Fibroblast of lung (primary cell): Measurements from ENCODE around the gene SLC51B. TPM values are rescaled to one million over a fixed set of nuclear protein-coding genes. Genes with fewer than 3 reads are reported as not detected.

Experiments used
- DNase-seq, 2 donors: peaks; one replicate each; pipeline versions ENCODE4 v3.0.0 to v3.0.0-alpha.2; 2010; ENCODE audit warnings: low read depth in 2 of 2
- H2AFZ ChIP-seq: 2 replicates; pipeline ENCODE4 v1.5.1; 2012; ENCODE audit warnings: low read length, control low read depth, inconsistent platforms
- H3K27ac ChIP-seq: 2 replicates; pipeline ENCODE4 v1.5.1; 2011; ENCODE audit warnings: low read length, control low read depth; ENCODE audit not compliant: insufficient read depth
- H3K27me3 ChIP-seq: 2 replicates; pipeline ENCODE4 v1.5.1; 2011; ENCODE audit warnings: mild to moderate bottlenecking, low read length; ENCODE audit not compliant: control insufficient read depth, insufficient read depth
- H3K36me3 ChIP-seq: 2 replicates; pipeline ENCODE4 v1.5.1; 2011; ENCODE audit warnings: low read length; ENCODE audit not compliant: control insufficient read depth, insufficient read depth
- H3K4me1 ChIP-seq: 2 replicates; pipeline ENCODE4 v1.5.1; 2011; ENCODE audit warnings: low read length; ENCODE audit not compliant: control insufficient read depth, insufficient read depth; ENCODE audit errors: extremely low read depth
- H3K4me2 ChIP-seq: 2 replicates; pipeline ENCODE4 v1.5.1; 2011; ENCODE audit warnings: low read length, control low read depth; ENCODE audit not compliant: insufficient read depth; ENCODE audit errors: extremely low read depth
- H3K4me3 ChIP-seq, 4 experiments: fragments of 200-600 bp in 1 of 4; sonication (generic) in 1 of 4; replicated peaks in 1 of 4; 2 replicates each; pipeline ENCODE4 v1.5.1; 2011 to 2016; ENCODE audit warnings: low read length in 4 of 4, low read depth in 3 of 4, mild to moderate bottlenecking in 3 of 4, control low read depth in 2 of 4, inconsistent platforms in 1 of 4, mixed read lengths in 1 of 4; ENCODE audit not compliant: insufficient read depth in 1 of 4; ENCODE audit errors: control extremely low read depth in 1 of 4
- H3K79me2 ChIP-seq: 2 replicates; pipeline ENCODE4 v1.5.1; 2012; ENCODE audit warnings: mild to moderate bottlenecking, low read length, inconsistent platforms; ENCODE audit not compliant: control insufficient read depth, insufficient read depth
- H3K9ac ChIP-seq: 2 replicates; pipeline ENCODE4 v1.5.1; 2011; ENCODE audit warnings: mild to moderate bottlenecking, low read length, control low read depth; ENCODE audit not compliant: insufficient read depth
- H3K9me3 ChIP-seq: 2 replicates; pipeline ENCODE4 v1.5.1; 2012; ENCODE audit warnings: low read depth, low read length; ENCODE audit not compliant: control insufficient read depth, insufficient read depth
- H4K20me1 ChIP-seq: 2 replicates; pipeline ENCODE4 v1.5.1; 2011; ENCODE audit warnings: low read length; ENCODE audit not compliant: control insufficient read depth, insufficient read depth; ENCODE audit errors: extremely low read depth
- EZH2 ChIP-seq: IDR thresholded peaks from 2 replicates; pipeline ENCODE4 v1.5.1; 2012; ENCODE audit warnings: low read length, control low read depth, mild to moderate bottlenecking; ENCODE audit errors: missing control alignments
- polyA plus RNA-seq, 2 donors: library from polyadenylated mRNA; depleted of rRNA in 1 of 2; stranded (reverse) in 1 of 2; unstranded in 1 of 2; fragments of >200 nt; gene quantifications; 2 replicates each; pipeline ENCODE4 v1.2.1, GENCODE V29; 2011 to 2012; ENCODE audit warnings: missing spikeins in 1 of 2
- total RNA-seq: library from RNA; depleted of rRNA; stranded (reverse); fragments of >200 nt; gene quantifications from 2 replicates; pipeline ENCODE4 v1.2.1, GENCODE V29; 2014
- TF ChIP-seq, protein P1 (sequence below), 2 donors: IDR thresholded peaks in 1 of 2; conservative IDR thresholded peaks in 1 of 2; 1 replicate in 1 of 2; 2 replicates in 1 of 2; pipeline ENCODE4 v1.5.1; 2011 to 2012; ENCODE audit warnings: low read length in 2 of 2, control low read depth in 1 of 2, inconsistent platforms in 1 of 2, low read depth in 1 of 2, mild to moderate bottlenecking in 1 of 2

SLC51B gene
- total and polyA plus RNA-seq, 2 donors (not counting 1 experiment from before 2014, with no cell fraction given): 0.66 to 0.98 TPM

DNA sequence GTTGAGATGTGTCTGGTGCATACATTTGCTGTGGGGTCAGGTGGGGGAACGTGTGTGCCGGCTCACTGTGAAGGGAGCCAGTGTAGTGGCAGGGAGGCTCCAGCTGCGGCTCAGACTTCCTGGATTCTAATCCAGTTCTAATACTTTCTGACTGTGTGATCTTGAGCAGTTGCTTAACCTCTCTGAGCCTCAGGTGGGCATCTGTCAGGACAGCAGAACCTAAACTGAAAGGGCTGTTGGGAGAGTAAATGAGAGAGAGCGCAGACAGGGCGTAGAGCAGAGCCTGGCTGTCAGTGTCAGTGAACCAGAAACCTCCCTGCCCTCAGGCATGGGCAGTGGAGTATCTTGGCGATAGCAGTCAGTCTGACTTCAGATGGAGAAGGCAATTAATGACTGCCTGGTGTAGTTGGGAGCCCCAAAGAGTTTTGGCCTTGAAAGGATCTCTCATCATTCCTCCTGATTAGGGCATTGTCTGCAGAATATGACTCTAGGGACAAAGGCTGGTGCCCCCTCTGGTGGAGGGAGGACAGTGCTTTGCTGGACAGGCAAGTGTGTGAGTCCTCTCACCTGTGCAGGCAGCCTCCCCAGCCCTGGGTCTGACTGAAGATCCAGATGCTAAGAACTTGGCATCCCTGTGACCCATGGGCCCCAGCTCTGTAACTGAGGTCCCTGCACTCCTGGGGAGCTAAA lies 40.9 kb downstream of the SLC51B start:
- Histone ChIP-seq H3K9ac (no peak overlapping the region), H4K20me1 (no peaks in the 10 kb centered on the region), H3K36me3 (no peaks in the 10 kb centered on the region), H3K27me3 (no peaks in the 10 kb centered on the region), H3K27ac (no peak overlapping the region), H3K9me3 (no peaks in the 10 kb centered on the region), H3K4me1 (peaks cover 24% of the 10 kb centered on the region), H3K4me2 (no peak overlapping the region), H3K79me2 (no peaks in the 10 kb centered on the region), H2AFZ (no peak overlapping the region), H3K4me3 (no peak overlapping the region)
- DNase-seq: no peak
- TF ChIP-seq EZH2: no peak
- TF ChIP-seq, protein P1, sequence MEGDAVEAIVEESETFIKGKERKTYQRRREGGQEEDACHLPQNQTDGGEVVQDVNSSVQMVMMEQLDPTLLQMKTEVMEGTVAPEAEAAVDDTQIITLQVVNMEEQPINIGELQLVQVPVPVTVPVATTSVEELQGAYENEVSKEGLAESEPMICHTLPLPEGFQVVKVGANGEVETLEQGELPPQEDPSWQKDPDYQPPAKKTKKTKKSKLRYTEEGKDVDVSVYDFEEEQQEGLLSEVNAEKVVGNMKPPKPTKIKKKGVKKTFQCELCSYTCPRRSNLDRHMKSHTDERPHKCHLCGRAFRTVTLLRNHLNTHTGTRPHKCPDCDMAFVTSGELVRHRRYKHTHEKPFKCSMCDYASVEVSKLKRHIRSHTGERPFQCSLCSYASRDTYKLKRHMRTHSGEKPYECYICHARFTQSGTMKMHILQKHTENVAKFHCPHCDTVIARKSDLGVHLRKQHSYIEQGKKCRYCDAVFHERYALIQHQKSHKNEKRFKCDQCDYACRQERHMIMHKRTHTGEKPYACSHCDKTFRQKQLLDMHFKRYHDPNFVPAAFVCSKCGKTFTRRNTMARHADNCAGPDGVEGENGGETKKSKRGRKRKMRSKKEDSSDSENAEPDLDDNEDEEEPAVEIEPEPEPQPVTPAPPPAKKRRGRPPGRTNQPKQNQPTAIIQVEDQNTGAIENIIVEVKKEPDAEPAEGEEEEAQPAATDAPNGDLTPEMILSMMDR (conservative IDR thresholded peaks at IDR 0.05 in 1 of 2, IDR thresholded peaks at IDR 0.05 in 1 of 2; ENCODE audit: low read depth in 1 of 2, low read length in 2 of 2): peak; percentile 32 to 53

DNA sequence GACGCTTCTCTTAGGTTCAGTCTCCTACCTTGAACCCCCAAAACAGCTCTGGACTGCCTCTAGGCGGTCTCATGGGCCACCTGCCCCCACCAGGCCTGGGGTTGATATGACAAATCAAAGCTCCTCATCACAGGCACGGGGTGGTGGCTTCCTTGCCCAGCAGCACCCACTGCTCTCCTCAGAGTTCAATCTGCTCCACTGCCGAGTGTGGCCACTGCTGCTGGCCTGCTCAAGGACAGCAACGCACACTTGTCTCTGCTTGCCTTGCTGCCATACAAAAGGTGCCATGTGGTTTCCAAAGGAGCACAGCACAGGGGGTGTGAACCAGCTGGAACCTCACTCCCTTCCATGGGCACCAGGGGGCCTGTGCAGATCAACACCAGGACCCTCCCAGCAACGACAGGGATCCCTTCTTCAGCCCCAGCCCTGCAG lies 41.5 kb downstream of the SLC51B start:
- Histone ChIP-seq H3K4me1 (peaks cover 24% of the 10 kb centered on the region), H3K9me3 (no peaks in the 10 kb centered on the region), H2AFZ (no peak overlapping the region), H3K4me3 (no peak overlapping the region), H3K79me2 (no peaks in the 10 kb centered on the region), H3K9ac (no peak overlapping the region), H3K27me3 (no peaks in the 10 kb centered on the region), H3K4me2 (no peak overlapping the region), H3K36me3 (no peaks in the 10 kb centered on the region), H4K20me1 (no peaks in the 10 kb centered on the region), H3K27ac (no peak overlapping the region)
- no peak for DNase-seq
- TF ChIP-seq EZH2: no peak
- TF ChIP-seq, protein P1 (conservative IDR thresholded peaks at IDR 0.05 in 1 of 2, IDR thresholded peaks at IDR 0.05 in 1 of 2; ENCODE audit: low read depth in 1 of 2, low read length in 2 of 2): peak in 1 of 2 donors; percentile 31

DNA sequence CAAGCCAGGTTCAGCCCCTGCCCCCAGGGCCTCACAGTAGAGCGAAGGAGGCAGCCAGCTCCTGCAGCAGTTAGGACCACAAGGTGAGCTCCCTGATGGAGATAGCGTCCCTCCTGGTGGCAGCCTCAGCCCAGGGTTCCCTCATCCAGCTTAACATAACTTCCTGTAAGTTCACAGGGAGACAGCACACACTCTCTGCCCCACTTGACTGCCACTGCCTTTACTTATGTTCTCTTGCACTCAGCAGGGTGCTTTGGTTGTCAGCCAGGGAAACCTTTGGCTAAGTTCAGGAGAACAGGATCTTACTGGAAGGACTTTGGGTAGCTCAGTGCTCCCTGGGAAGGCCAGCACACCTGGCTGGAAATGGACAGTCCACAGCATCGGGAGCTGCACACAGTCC lies 42.2 kb downstream of the SLC51B start:
- no peak for DNase-seq
- TF ChIP-seq EZH2: no peak
- TF ChIP-seq, protein P1 (conservative IDR thresholded peaks at IDR 0.05 in 1 of 2, IDR thresholded peaks at IDR 0.05 in 1 of 2; ENCODE audit: low read depth in 1 of 2, low read length in 2 of 2): no peak
- no peaks in the 10 kb centered on the region for H3K79me2 ChIP-seq
- H3K27me3 ChIP-seq: no peaks in the 10 kb centered on the region
- no peak overlapping the region for H2AFZ ChIP-seq
- no peaks in the 10 kb centered on the region for H3K9me3 ChIP-seq
- H3K4me2 ChIP-seq: no peak overlapping the region
- H4K20me1 ChIP-seq: no peaks in the 10 kb centered on the region
- H3K27ac ChIP-seq: no peak overlapping the region
- H3K4me3 ChIP-seq: no peak overlapping the region
- H3K36me3 ChIP-seq: no peaks in the 10 kb centered on the region
- no peak overlapping the region for H3K9ac ChIP-seq
- peaks cover 24% of the 10 kb centered on the region for H3K4me1 ChIP-seq
